DLD1 (cell line): ENCODE data around the gene CES5A.
"Not testable (repeated sequence)": the region's sequence is repeated elsewhere in the genome, so short reads cannot be mapped to it uniquely, and the experiment has no call there.

Experiments
- in situ Hi-C: cut with HindIII; loops from 2 replicates; pipeline ENCODE4 v1.10.0; 2017; ENCODE audit warnings: low sequenced_read_pairs

The CES5A gene, protein sequence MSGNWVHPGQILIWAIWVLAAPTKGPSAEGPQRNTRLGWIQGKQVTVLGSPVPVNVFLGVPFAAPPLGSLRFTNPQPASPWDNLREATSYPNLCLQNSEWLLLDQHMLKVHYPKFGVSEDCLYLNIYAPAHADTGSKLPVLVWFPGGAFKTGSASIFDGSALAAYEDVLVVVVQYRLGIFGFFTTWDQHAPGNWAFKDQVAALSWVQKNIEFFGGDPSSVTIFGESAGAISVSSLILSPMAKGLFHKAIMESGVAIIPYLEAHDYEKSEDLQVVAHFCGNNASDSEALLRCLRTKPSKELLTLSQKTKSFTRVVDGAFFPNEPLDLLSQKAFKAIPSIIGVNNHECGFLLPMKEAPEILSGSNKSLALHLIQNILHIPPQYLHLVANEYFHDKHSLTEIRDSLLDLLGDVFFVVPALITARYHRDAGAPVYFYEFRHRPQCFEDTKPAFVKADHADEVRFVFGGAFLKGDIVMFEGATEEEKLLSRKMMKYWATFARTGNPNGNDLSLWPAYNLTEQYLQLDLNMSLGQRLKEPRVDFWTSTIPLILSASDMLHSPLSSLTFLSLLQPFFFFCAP

DNA sequence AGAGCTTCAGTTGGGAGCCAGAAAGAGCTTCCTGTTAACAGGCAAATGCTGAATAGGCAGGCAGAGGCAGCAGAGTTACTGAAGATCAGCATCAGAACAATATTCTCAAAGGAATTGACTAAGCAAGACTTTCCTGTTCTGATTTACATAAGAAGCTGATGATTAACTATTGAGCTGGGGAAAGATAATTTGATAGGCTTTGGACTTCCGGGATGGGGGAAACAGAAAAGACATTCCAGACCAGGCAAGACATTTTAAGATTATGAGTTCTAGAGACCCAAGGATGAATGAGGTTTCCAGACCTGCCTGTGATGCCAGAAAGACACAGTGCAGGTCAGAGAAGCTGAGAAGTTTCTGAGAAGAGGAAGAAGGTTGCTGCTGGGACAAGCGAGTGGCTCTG is at the start of gene CES5A:
CES5A (minus strand) TSS at position 101 of the 400 bp plus-strand sequence. CDS start 152 bp downstream, outside the sequence.
- in situ Hi-C loops = no loop called here

DNA sequence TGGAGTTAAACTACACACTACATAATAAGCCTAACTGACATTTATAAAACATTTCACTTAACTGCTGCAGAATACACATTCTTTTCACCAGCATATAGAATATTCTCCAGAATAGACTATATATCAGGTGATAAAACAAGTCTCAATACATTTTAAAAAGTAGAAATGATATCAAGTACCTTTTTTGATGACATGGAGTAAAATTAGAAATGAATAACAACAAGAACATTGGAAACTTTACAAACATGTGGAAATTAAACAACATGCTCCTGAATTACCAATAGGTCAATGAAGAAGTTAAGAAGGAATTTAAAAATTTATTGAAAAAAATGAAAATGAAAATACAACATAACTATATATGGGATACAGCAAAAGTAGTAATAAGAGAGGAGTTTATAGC is 47.5 kb upstream of the CES5A start:
- in situ Hi-C loops = no loop called here

DNA sequence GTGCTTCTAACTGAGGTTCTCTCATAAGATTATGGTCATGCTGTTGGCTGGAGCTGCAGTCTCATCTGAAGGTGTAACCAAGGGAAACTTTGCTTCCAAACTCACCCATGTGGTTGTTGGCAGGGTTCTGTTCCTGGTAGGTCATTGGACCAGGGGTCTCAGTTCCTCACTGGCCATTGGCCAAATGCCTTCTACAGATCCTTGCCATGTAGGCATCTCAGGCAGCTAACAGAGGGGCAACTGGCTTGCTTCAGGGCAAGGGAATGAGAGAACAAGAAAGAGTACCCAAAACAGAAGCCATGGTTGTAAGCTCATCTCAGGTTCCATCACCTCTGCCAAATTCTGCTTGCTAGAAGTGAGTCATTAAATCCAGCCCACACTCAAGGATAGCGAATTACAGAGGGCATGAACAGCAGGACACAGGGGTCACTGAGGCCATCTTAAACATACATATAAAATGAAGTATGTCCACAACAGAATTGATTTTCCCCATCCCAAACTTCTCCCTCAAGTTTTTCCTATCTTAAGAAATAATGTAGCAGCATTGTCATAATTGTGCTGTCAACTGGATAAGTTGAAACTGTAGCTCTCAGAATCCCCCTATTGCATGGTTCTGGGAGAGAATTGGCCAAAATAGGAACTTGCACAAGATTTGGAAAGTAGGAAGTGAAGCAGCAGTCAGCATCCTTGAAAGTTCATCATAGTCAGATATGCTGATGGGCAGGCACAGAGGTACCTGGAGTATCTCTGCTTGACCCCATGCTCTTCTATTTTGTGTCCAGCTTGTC is 42.4 kb upstream of the CES5A start:
- in situ Hi-C loops = no loop called here

DNA sequence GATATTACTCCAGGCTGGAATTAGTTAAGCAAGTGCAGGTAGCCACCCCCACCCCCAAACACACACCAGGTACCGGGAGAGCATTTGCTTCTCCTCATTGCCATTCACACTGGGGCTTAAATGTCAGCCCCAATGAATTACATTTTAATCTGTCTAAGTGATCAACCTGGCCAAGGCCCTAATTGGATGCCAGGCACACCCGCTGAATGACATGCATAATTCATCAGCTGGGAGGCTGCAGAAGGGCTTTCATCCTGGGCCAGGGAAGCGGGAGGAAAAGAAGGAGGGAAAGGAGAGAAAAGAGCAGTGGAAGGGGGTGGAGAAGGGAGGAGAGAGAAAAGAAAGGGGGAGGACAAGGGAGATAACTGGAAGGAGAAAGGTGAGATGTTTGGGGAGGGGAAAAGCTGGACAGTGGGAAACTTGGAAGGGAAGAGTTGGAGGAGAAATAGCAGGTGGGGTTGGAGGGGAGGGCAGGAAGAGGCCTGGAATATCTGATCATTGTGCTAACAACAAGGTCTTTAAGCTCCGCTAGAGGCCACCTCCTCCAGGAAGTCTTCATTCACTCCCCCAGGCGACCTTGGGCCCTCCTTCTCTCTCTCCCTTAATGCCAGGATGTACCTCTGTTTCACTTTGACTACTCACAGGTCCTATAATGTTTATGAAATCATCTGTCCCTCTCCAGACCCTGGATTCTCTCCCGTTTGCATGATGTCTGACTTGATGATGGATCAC is 40.1 kb upstream of the CES5A start:
- in situ Hi-C loops = no loop called here

DNA sequence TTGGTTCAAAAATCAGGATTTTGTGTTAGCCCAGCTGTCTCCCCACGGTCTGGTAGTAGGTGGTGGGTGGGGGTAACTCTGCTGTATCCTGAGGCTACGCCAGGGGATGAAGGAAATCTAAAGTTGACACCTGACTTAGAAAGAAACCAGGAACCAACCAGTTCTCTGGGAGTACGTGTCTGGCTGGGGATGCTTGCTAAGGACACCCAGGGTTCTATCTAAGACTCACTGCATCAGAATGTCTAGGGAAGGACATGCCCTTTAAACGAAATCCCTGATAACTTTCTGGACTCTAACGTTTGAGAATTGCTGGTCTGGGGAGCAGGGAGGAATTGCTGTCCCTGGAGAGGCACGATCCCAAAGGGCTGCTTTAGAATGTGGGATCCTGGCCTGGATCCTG is 39.2 kb upstream of the CES5A start:
- in situ Hi-C loops = no loop called here

DNA sequence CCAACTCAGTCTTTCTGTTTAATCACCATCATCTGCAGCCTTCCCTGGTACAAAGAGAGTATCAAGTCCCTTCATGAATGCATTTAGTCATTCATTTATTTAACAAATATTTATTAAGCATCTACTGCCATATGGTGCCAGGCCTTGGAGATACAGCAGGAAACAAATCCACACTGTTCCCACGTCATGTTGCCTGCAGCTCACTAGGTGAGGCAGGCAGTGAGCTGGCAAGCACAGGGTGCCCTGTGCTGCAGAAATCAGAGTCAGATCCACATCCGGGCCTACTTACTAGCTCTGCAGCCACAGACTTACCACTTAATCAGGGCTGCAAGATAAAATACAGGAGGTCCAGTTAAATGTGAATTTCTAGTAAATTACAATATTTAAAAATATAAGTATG is 38.5 kb upstream of the CES5A start:
- in situ Hi-C loops = no loop called here

DNA sequence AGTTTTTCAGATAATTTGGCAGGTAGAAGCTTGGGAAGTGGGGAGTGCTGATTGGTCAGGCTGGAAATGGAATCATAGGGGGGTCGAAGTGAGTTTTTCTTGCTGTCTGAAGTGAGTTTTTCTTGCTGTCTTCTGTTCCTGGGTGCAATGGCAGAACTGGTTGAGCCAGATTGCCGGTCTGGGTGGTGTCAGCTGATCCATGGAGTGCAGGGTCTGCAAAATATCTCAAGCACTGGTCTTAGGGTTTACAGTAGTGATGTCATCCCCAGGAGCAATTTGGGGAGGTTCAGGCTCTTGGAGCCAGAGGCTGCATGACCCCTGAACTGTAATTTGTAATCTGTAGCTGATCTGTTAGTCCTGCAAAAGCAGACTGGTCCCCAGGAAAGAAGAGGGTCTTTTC is 37.9 kb upstream of the CES5A start:
- in situ Hi-C loops = not testable (repeated sequence)

DNA sequence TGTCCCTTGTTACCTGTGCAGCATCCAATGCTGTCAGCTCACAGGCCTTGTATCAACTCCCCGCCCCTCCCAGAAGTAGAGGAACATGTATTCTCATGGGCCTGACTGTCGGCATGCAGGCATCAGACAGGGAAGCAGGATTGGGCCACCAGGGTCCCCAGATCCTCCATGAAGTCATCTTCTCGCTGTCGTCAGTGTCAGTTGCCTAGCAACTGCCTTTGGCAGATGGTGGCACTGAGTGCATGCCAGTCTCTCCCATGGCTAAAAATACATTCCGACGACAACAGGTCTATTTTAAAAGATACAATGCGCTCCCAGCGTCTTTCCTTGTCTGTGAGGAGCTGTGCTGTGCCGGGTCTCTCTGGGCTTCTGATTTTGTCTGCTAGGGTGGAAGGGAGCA is 36.8 kb upstream of the CES5A start:
- in situ Hi-C loops = no loop called here

DNA sequence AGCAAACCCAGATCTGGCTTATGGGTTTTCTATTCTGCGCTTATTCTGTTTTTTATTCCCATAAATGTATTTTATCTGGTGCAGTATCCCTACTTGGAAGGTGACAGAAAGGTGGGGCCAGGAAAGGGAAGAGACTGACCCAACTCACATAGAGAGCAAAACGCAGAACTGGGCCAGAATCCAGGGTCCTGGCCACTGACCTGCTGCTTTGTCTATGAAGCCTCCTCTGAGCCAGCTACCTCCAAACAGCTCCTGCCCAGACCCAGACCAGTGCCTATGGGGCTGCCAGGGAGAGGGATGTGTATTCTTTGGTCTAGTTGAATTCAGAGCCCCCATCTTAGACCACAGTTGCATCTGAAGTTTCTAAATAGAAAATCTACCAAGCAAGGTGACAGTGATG is 36.4 kb upstream of the CES5A start:
- in situ Hi-C loops = no loop called here

DNA sequence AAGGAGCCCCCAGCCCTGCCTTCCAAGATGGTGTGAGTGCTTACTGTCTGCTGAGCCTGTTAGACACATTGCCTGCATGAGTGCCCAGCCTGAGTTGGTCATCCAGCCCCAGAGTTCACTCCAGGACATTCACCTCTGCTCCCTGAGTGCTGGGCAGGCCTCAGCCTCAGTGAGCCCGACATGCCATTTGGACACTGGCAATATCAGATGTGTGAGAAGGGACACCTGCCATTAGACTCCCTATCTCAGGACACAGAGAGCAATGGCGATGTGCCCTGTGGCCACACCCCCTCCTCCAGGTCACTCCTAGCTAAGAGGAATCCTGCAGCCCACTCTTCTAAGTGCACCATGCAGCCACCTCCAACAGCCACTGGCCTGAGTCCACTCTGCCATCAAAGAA is 34.7 kb upstream of the CES5A start:
- in situ Hi-C loops = no loop called here

DNA sequence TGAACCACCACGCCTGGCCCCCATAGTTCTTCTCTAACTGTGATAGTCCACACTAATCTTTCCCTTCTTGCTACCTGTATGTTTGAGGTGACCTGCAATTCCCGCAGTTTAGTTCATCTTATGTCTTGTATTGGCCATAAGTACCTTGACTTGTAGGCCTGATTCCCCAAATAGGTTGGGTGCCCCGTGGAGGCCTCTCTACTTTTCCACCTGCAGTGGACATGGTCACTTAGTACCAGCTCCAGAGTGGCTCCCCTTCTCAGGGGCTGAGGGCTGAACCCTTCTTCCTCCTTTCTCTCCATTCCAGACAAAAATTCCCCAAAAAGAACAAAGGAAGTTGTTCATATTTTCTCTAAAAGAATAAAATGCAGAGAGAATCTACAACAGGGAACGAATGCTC is 33.5 kb upstream of the CES5A start:
- in situ Hi-C loops = no loop called here

DNA sequence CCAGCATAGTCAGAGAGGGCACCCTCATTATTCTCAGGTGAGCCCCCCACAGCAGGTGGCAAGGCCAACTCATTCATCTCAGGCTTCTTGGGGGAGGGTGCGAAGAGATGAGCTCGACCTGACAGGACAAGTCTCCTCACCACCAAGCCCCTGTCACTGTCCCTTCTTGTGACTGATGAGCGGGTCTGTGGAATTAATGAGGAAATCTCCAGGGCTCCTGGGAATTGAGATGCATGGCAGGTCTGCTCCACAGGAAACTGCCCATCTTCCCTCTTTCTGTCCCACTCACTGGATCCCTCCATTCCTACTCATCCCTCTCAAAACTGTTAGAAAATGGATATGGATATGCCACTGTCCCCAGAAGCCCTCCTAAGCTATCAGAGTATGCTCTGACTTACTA is 32.5 kb upstream of the CES5A start:
- in situ Hi-C loops = no loop called here

DNA sequence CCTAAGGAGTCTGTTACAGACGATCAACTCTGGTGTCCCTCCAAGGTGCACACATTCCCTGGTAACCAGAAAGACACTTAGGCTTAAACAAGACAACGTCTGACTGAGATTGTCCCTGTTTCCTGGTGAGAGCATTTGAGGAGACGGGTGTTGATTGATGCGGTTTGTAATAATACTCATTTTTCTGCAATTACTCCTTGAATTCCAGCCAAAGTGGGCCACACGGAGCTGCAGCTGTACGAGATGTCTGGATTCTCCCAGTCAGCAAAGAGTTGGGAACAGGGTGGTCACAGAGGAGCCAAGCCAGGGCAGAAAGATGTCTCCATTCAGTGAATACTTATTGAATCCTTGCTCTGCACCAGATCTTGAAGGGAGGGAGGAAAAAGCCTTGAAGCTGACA is 30.9 kb upstream of the CES5A start:
- in situ Hi-C loops = no loop called here

DNA sequence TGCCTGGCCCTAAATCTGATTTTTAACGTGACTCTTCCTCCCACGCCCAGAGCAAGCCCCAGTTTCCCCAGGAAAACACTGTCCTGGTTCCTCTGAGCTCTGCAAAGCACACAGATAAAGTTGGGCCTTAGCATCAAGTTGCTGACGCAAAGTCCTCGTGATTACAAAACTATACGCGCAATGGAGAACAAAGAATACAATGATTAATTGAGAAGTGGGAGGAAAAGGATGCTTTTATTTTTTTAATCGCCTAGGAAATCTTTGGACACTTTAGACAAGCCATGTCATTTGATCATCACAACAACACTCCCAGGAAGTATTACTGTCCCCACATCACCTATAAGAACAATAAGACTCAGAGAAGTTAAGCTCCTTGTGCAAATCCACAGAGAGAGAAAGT is 30.5 kb upstream of the CES5A start:
- in situ Hi-C loops = no loop called here

DNA sequence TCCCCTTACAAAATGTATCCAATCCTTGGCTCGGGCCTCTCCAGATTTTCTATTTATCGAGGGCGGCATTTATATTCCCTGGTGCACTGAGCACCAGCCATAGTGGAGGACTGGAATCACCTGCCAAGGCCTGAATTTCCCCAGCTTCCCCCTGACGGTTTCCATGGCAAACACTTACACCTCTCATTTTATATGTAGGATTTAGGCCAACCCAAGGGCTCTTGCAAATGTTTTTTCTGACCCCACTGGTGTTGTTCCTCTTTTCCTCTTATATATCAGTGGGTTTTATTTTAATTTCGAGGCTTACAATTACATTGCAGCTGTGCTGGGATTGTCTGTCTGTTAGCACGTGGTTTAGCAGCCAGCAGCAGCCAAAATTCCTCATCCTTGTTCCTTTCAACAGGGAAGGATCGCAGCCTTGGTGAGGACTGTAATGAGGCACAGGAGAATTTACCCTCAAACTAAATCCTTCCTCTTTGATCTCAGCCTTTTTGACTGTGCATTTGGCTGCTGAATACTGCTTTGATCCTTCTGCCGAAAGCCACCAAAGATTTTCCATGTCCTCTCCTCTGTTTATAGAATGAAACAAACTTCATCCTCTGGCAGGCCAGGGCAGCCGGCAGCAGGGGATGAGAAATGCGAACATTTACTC is 26.5 kb upstream of the CES5A start:
- in situ Hi-C loops = no loop called here

DNA sequence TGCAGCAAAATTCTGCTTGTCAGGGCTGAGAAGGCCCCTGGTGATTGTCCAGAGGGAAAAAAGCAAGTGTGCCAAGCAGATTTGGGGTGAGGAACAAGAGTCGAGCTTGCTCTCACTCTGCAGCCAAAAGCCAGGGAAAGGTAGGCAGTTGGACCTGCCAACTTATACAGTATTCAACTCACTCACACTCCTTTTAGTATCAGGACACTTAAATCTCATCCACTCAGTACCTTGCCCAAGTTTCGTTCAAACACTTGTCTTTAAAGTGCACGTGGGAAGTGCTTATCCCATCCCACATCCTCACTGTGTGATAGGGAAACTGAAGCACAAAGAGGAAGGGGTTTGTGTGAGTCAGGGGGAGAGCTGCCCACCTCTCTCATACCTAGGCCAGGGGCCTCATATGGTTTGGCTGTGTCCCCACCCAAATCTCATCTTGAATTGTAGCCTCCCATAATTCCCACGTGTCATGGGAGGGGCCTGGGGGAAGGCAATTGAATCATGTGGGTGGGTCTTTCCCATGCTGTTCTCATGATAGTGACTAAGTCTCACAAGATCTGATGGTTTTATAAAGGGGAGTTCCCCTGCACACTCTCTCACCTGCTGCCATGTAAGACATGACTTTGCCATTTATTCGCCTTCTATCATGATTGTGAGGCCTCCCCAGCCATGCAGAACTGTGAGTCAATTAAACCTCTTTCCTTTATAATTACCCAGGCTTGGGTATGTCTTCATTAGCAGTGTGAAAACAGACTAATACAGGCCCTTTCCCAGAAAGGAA is 25.6 kb upstream of the CES5A start:
- in situ Hi-C loops = no loop called here

DNA sequence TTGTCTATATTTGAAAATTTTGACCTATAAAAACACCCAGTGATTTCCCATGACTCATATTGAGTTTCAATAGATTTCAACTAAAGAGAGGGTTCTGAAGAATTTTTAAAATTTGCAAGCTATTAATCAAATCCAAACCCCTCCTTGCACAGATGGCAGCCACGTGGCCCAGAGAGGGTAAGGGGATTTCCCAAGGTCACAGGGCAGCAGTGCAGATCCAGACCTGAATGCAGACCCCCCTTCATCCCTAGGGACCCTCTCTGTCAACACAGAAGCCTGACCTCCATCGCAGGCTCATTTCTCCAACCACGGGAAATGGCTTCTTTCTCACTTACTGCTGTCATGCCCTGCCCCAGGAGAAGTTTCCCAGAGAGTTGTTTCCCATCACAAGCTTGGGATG is 24.7 kb upstream of the CES5A start:
- in situ Hi-C loops = no loop called here

DNA sequence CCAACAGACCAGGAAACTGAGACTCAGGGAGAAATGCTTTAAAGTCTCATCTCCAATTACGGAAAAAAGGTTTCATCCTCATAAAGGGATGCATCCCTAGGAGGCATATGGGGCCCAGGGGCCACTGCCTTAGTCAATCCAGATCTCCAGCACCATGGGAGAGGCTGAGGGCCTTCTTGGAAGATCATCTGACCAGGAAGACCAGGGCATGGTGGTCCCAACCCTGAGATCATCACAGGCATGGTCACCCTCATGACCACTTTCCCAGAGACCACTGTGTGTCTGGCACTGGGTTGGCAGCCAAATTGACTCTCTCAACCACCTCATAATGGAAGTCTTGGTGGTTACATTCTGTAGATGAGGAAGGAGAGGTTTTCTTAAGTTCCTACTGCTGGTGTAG is 23.4 kb upstream of the CES5A start:
- in situ Hi-C loops = no loop called here

DNA sequence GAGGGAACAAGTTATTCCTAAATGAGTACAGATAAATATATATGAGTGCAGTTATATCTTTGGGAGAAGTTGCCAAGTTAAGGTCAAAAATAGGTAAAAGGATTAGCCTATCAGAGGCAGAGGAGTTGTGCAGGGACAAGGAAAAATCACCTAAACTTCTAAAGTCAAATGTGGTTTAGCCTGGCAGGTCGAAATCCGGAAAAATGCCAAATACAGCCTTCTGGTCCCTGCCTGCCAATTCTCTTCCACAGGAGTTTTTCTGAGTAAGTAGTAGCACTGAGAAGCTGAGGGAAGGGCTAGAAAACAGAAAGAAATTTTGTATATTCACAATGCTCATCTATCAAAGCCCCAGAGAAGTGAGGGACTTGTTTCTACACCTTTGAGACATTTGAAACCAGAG is 17.6 kb upstream of the CES5A start:
- in situ Hi-C loops = no loop called here

DNA sequence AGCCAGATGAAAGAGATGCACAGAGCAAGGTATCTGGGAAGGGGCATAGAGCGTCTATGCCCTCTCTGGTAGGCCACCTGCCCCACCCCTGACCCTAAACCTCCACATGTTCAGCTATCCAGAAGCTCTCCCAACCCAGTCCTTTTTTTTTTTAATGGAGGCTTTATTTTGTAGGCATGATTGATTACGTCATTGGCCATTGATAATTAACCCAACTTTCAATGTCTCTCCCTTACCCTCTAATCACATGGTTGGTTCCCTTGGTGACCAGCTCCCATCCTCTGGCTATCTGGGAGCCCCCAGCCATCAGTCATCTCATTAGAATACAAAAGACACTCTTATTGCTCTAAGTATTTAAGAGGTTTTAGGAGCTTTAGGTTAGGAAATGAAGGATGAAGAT is 14.3 kb upstream of the CES5A start:
- in situ Hi-C loops = no loop called here
